ENCODE measurements around the gene FANCI.

Gene FANCI

DNA sequence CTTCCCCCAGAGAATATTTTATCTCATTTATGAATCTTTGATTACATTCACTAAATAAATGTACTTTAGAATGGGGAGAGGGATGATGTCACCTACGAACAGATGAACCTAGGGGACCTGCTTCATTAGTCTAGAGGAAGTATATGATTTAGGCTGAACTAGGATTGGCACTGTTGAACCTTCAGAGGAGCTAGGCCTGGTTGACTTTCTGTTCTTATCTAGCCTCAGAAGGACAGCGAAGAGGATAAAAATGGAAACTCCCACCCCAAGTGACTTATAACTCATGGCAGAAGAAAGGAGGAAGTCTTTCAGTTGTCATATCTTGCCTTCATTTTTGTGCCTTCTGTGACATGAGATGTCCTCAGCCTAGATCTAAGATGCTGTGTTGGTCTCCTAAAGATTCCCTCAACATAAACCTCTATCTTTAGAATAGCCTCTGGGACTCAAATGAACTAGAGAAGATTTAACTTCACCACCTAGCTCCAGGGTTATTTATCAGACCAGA lies 48.2 kb downstream of the FANCI start:
- in situ Hi-C loops (cut with HindIII; ENCODE audit: low pct_ligation_motif_present, low pct_unique_long_range_greater_than_20kb, low sequenced_read_pairs), result no loop called here
- no peak for DNase-seq

DNA sequence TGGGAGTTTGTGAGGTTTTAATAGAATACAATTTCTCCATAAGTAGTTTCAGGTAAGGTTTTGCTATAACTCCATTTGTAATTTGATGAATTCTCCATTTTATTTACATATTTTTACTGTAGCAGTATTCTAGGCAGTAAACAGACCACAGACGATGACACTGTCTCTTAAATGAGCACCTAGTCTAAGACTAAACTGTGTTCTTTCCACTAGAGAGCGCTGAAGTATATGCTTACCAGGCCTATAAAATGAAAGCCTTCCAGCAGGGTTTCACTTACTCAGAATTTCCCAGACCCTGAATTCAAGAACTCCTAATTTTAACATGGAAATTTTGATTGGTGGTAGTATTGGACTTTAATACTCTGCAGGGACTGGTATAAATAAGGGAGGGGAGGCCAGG lies 49.2 kb downstream of the FANCI start:
- no peak for DNase-seq
- in situ Hi-C loops (cut with HindIII; ENCODE audit: low pct_ligation_motif_present, low pct_unique_long_range_greater_than_20kb, low sequenced_read_pairs), result no loop called here

DNA sequence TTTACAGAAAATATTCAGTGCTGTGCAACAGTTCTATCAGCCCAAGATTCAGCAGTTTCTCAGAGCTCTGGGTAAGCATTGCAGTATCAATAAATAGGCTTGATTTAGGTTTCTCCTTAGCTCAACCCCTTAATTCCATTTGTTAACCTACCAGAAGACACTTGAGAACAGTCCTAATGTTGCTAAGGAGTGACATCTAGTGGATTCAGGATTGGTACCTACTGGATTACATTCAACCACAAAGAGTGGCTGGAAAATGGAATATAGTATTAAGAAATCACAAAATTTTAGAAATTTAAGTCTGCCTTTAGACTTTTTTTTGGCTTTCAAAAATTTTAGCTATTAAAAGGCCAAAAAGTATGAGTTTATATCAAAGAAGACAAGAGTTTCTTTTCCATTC lies 56.1 kb downstream of the FANCI start:
- in situ Hi-C loops (cut with HindIII; ENCODE audit: low pct_ligation_motif_present, low pct_unique_long_range_greater_than_20kb, low sequenced_read_pairs), result no loop called here
- peak; percentile 13 for DNase-seq

- in situ Hi-C loops (cut with HindIII; ENCODE audit: low pct_ligation_motif_present, low pct_unique_long_range_greater_than_20kb, low sequenced_read_pairs), result no loop called here
- no peak for DNase-seq
Measured at GRCh38 chr15:89301304-89302089, 57.7 kb downstream of the FANCI start.

GRCh38 chr15:89303986-89304385 lies 60.2 kb downstream of the FANCI start:
- DNase-seq, result no peak
- in situ Hi-C loops (cut with HindIII; ENCODE audit: low pct_ligation_motif_present, low pct_unique_long_range_greater_than_20kb, low sequenced_read_pairs), result no loop called here

DNA sequence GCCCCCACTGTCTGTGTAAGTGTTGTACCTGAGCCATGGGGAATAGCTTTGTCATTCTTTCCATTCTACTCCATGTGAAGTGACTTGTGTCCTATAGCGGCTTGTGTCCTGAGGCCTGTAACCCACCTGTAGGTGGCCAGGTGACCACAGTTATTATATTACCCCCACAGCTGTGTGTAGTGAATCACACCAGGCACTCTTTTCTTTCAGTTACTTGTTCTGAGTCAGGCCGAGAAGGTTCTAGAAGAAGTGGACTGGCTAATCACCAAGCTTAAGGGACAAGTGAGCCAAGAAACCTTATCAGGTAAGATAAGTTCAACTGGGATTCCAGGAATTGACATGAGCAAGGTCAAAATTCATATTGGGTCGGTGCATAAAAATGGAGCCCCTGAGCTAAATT lies 61.6 kb downstream of the FANCI start:
- no peak for DNase-seq
- in situ Hi-C loops (cut with HindIII; ENCODE audit: low pct_ligation_motif_present, low pct_unique_long_range_greater_than_20kb, low sequenced_read_pairs), result no loop called here

DNA sequence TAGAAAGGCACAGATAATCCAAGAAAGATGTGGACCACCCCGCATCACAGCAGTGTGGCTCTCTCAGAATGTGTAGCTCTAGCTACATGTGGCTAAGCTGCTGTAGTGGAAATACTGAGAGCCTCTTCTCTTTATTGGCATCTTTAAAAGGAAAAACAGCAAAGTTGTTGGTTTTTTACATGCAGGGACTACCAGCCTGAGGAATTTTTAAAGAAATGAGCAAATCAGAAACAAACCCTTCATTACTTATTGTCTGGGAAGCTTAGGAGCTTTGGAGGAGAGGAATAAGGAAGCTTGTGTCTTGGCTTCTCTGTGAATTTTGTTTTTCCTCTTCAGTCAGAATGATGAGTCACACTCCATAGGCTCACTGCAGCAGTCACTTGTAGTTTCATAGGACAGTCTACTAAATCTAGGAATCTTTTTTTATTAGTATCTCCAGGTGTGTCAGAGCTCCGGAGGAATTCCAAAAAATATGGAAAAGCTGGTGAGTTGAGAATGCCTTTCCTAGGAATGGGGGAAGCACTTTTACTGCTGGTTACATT lies 63.3 kb downstream of the FANCI start:
- DNase-seq, result peak; percentile 23
- in situ Hi-C loops (cut with HindIII; ENCODE audit: low pct_ligation_motif_present, low pct_unique_long_range_greater_than_20kb, low sequenced_read_pairs), result no loop called here

DNA sequence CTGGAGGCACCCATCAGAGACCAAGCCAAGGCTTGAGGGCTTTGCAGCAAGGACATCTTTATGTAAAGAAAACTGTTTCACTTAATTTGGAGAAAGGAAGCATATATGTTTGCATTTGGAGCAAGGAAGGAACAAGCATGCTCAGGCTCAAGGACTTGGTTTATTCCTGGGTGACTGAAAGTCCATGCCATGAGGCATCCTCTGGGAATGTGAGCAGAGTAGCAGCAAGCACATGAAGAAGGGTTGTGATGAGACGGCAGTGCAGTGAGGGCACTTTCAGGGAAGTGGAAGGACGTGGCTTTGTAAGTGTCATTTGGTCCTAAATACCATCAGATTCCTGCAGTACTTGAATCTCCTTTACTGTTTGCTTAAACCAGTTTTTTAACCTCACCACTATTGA lies 64.0 kb downstream of the FANCI start:
- in situ Hi-C loops (cut with HindIII; ENCODE audit: low pct_ligation_motif_present, low pct_unique_long_range_greater_than_20kb, low sequenced_read_pairs), result no loop called here
- peak; percentile 40 for DNase-seq

DNA sequence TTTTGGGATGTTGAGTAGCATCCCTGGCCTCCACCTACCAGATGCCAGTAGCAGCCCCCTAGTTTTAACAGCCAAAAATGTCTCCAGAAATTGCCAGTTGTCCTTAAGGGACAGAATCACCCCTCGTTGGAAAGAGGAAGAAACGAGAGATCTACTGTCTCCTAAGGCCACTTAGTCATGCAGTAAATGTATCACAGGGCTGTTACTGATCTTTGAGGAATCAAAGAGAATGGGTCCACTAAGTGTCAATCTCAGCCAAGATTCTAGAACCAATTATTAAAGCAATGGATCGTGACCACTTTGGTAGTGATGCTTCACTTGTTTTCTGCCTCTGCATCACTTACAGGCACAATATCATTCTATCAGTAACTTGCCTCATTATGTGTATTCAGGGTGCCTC lies 64.5 kb downstream of the FANCI start:
- in situ Hi-C loops (cut with HindIII; ENCODE audit: low pct_ligation_motif_present, low pct_unique_long_range_greater_than_20kb, low sequenced_read_pairs), result no loop called here
- DNase-seq, result no peak

DNA sequence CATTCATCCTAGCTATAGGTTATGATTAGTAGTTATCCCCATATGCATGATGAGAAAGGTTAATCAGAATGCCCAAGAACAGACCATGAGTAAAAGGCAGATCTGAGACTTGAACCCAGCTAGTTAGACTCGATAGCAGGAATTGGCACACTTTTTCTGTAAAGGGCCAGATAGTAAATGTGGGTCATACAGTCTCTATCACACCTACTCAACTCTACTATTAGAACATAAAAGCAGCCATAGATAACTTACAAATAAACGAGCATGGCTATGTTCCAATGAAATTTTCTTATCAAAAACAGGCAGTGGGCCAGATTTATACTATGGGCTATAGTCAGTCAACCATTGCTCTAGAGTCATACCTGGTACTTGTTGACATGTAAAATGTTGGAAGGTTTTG lies 66.2 kb downstream of the FANCI start:
- in situ Hi-C loops (cut with HindIII; ENCODE audit: low pct_ligation_motif_present, low pct_unique_long_range_greater_than_20kb, low sequenced_read_pairs), result no loop called here
- DNase-seq, result no peak

GRCh38 chr15:89315375-89315929 lies 71.7 kb downstream of the FANCI start:
- DNase-seq, result no peak
- in situ Hi-C loops (cut with HindIII; ENCODE audit: low pct_ligation_motif_present, low pct_unique_long_range_greater_than_20kb, low sequenced_read_pairs), result no loop called here

- in situ Hi-C loops (cut with HindIII; ENCODE audit: low pct_ligation_motif_present, low pct_unique_long_range_greater_than_20kb, low sequenced_read_pairs), result no loop called here
Measured at GRCh38 chr15:89316504-89316903, 72.7 kb downstream of the FANCI start.

DNA sequence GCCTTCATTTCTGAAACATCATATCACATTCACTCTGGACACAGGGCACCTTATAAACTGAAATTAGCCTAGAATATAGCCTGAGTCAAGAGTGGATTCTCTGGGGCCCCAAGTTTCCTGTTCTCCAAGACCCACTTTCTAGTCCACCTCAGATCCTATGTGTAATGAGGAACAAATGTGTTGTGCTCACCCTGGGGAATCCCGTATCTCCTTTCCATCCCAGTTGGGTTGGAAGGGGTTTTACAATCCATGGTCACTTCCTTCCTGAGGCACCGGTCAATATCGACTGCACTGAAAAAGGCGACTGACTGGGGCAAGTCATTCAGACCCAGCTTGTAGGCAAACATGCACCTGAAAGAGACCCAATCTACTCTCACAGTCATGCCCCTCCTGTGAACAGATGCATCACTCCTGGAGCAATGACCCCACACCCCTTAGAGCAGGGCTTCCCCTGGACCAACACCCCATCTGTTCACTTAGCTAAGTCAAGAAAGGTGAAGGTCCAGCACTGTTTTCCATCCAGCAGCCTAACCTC lies 73.5 kb downstream of the FANCI start:
- in situ Hi-C loops (cut with HindIII; ENCODE audit: low pct_ligation_motif_present, low pct_unique_long_range_greater_than_20kb, low sequenced_read_pairs), result no loop called here
- DNase-seq, result no peak

More at GRCh38 chr15:89316504-89316903, 72.7 kb downstream of the FANCI start:
- no peak for DNase-seq

DNA sequence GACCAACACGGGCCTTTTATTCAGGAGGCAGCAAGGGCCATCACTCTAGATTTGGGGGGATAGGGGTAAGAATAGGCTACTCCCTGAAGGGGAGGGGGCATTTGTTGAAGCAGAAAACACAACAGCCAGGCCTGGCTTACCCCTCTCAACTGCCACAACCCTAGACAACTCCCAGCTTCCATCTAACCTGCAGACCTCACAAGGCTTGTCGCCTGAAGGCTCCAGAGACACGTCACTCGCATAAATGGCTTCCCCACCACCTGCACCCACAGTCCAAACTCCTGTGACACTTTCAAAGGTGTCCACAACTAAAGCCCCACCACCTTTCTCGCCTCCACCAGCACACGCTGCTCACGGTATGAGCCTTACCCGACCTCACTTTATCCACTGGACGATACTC lies 75.9 kb downstream of the FANCI start:
- in situ Hi-C loops (cut with HindIII; ENCODE audit: low pct_ligation_motif_present, low pct_unique_long_range_greater_than_20kb, low sequenced_read_pairs), result no loop called here
- DNase-seq, result no peak

DNA sequence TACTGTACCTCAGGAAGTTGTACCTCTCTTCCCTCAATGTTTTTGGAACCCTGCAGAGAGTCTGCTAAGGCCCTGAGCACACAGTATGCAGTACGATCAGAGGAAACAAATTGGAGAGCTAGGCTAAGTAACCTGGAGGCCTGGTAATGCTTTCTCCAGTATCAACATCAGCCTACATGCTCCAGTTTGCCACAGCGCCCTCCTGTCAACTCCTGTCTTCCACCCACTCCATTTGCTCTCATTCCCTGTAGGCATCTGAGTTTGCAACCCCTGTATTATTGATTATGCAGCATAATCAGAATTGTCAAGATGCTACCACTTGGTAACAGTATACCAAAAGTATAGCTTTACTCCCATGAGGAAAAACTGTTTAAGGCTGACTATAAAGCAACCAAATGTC lies 76.4 kb downstream of the FANCI start:
- in situ Hi-C loops (cut with HindIII; ENCODE audit: low pct_ligation_motif_present, low pct_unique_long_range_greater_than_20kb, low sequenced_read_pairs), result no loop called here
- no peak for DNase-seq

DNA sequence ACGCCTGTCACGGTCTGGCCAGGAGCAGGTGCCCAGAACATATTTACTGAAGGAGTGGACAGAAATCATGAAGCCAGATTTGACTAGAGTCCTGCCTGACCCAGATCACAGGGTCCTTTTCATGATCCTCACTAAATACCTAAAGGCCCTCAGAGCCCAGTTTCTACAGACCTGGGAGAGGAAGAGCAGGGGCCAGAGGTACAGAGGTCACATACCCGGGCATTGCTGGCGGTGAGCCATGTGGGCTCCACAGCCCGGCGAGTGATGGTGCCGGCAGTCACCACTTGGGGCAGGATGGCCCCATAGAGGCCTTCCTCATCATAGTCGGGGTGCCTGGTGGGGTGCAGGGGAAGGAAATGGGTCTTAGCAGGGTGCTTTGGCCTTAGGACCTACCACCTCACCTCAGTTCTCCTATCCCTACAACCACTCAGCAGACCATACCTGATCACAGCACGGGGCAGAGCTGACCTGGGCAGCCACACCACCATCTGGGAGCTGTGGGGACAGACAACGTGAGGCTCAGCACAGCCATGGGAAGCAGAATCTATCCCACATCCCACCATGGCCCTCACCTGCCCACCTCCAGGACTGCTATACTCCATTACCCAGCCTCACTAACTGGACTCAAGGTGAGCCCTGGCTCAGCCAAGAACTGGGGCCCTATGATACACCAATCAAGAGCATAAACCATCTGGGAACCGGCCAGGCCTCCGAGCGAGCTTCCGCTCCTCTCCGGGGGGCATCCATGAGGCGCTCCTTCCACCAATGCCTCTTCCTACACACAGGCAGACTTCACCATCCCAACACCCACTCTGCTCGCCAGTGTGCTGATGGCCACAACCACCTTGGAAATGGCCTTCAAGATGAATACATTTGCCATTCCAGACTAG lies 78.0 kb downstream of the FANCI start:
- DNase-seq, result no peak

GRCh38 chr15:89322822-89323221 lies 79.0 kb downstream of the FANCI start:
- no peak for DNase-seq
- in situ Hi-C loops (cut with HindIII; ENCODE audit: low pct_ligation_motif_present, low pct_unique_long_range_greater_than_20kb, low sequenced_read_pairs), result no loop called here

More for the DNA sequence above, 78.0 kb downstream of the FANCI start:
- in situ Hi-C loops (cut with HindIII; ENCODE audit: low pct_ligation_motif_present, low pct_unique_long_range_greater_than_20kb, low sequenced_read_pairs), result no loop called here

DNA sequence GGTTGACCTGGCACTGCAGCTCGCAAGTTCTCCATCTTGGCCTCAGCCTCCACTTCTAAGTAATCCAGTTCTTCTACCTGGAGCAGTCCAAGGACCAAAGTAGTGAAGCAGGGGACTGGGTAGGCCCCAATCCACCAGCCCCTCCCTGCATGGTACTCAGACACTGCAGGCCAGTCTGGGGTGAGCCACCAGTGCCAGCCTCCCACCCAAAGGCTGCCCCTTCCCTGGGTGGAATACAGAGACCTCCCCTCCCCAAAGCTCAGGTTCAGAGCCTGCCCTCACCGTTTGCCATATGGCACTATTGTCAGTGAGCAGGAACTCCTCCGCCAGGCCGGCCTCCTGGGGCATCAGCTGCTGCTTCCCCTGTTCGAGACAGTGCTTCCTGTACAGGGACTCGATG lies 80.0 kb downstream of the FANCI start:
- in situ Hi-C loops (cut with HindIII; ENCODE audit: low pct_ligation_motif_present, low pct_unique_long_range_greater_than_20kb, low sequenced_read_pairs), result no loop called here
- DNase-seq, result no peak
